GM18520 (cell line): ENCODE data around the gene UBE2G2.

Experiments used
- ATAC-seq: cut with Tn5 transposase; IDR thresholded peaks from one replicate; pipeline ENCODE4 v1.9.1; 2021; ENCODE audit not compliant: unreplicated experiment

Gene UBE2G2

DNA sequence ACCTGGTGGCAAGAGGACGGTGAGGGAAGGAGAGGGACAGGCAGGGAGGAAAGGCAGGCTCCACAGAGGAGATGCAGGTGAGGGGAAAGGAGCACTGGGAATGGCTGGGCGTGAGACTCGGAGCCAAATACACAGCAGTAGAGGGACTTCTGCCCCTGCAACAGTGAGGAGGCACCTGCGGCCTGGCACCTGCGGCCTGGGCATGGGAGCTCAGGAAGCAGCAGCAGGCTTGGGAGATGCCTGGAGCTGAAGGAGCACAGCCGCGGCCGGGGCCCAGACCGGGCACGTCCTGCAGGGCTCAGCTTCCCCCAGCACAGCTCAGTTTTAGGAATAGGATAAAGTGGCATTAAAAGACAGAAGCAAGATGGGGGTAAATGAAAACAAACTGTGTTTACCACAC, 69.4 kb downstream of the UBE2G2 start:
- ATAC-seq = no peak

DNA sequence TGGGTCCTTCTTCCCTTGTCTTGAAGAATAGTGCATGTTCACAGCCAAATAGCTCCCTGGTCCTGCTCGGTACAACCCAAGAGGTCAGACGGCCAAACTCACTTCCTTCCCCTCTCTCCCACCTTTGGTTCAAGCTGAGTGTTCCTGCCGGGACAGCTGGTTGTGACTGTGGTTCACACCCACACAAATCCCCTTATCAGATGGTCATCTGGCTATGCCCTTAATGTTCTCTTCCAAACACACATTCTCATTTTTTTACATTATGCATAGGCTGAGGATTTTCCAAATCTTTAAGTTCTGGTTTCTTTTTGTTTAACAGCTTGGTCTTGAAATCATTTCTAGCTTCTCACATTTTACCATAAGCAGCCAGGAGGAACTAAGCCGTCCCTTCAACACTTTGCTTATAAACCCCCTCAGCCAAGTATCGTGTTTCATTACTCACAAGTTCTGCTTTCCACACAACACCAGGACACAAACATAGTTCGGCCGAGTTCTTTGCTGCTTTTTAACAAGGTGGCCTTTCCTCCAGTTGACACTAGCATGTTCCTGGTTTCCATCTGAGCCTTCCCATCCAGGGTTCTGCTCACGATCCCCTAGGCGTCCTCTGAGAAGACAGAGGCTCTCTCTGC, 70.6 kb downstream of the UBE2G2 start:
- ATAC-seq = no peak

DNA sequence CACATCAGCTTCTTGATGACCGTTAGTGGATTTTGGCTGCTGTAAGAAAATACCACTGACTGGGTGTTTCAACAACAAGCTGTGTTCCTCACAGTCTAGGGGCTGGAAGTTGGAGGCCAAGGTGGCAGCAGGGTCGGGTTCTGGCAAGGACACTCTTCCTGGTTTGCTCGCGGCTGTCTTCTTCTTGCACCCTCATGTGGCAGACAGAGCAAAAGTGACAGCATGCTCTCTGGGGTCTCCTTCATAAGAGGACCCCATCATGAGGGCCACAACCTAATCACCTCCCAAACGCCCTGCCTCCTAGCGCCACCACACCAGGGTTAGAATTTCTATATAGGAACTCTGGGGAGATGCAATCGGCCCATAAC, 71.6 kb downstream of the UBE2G2 start:
- no peak for ATAC-seq

DNA sequence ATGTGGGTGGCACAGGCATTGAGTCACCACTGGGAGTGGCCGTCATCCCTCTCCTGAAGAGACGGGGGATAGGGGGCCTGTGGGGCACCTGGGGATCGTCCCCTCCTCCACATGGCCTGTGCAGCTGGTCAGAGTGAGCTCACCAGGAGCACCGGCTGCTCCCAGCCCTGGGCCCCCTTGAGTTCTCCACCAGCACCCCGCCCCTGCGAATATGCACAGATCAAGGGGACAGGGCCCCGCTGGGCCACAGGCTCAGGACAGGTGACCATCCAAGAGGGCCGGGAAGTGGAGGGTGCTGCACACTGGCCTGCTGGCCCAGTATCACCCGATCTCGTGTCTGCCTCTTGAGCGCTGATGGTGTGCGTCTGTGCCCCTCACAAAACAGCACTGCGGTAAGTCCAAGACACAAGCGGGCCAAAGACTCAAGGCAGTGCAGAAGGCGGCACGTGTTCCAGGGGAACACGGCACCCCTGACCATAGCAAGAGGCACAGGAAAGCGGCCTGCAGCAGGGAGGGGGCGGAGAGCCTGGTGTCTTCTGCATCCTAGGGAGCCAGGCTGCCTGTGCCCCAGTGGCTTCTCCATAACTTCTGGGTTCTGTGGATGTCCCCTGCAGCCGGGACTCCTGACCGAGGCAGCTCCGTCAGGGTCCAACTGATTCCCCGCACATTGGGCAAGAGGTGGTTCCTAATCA, 72.1 kb downstream of the UBE2G2 start:
- no peak for ATAC-seq

DNA sequence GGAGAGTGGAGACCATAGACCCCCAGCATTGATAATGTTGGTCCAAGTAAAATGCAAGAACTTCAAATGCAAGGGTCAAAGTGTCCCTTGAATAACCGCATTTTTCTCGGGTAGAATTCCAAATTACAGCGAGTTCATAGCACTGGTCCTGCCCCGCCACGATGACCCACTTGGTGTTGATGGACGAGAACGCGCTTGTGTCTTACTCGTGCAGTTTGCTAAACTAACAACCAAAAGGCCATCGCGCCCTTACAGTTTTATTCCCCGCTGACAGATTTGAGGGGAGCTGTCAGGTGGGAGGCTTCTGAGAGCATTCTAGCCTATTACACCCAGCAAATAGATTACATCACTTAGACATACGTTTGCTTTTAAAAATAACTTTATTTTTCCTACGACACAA, 72.9 kb downstream of the UBE2G2 start:
- ATAC-seq = no peak

DNA sequence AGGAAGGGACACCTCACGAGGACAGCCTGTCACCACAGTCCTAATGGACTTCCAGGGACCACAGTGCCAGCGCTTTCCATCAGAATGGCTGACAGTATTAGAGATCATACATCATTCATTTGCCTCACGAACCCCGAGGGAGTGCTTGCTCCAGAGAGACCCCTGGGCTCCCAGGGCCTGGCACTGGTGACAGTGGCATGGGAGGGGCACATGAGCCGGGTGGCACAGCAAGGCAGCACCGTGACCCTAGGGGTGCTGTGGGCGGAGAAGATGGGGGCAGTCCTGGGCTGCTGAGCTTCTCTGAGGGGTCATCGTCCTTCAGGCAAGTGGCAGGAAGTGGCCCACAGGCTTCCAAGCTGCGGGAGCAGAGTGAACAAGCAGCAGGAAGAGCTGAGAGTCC, 73.9 kb downstream of the UBE2G2 start:
- no peak for ATAC-seq

DNA sequence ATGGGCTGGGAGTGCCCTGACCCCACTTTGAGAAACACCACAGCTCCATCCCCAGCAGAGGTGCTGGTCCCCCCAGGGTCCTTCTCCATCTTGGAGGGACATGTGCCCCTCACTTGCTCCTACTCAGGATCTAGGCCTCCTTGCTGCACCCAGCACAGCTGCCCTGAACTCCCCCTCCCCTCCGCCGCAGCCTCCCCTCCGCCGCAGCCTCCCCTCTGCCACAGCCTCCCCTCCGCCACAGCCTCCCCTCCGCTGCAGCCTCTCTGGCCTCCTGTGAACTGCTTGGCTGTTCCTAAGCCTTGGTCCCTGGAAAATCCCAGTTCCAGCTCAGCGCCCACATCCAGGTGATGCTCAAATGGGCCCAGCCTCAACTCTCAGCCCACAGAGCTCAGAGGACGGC, 74.3 kb downstream of the UBE2G2 start:
- ATAC-seq = no peak

DNA sequence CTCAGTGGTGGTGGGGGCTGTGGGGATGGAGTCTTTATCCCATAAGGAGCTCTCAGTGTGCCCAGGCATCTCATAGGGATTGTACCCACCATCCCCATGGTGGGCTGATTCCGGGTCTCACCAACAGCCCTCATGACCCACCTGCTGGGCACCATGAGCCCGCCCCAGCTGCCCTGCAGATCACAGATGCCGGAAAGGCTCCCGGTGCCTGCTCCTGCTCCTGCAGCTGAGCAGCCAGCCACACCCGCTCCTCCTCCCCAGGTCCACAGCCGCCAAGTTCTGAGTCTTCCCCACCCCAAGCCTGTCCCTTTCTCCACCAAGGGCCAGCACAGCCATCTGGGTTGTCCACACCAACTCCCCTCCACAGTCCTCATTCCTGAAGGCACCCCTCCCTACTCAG, 74.8 kb downstream of the UBE2G2 start:
- ATAC-seq = no peak

DNA sequence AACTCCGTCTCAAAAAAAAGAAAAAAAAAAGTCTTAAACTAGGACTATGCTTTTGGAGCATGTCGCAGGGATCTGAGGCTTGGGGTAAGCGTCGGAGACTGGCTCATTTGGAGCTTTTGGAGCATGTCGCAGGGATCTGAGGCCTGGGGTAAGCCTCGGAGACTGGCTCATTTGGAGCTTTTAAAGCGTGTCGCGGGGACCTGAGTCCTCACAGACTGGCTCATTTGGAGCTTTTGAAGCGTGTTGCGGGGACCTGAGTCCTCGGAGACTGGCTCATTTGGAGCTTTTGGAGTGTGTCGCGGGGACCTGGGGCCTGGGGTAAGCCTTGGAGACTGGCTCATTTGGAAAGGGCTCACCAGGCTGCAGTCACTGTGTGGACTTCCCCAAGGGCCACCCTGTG, 76.7 kb downstream of the UBE2G2 start:
- no peak for ATAC-seq

DNA sequence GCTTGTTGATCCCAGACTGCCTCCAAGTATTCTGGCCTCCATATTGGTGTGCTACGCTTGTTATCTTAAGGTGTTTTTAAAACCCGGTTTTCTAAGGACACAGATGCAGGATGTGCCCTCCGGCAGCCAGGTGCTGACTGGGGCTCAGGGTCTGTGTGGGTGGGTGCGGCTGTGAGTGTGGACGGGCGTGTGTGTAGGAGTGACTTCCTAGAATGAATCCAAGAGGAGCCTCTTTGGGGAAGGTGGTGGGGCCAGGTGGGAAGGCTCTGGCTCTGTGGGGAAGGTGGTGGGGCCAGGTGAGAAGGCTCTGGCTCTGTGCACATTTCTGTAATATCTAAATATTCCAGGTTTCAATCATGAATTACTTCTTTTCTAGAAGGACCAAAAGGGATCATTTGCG, 77.4 kb downstream of the UBE2G2 start:
- no peak for ATAC-seq

DNA sequence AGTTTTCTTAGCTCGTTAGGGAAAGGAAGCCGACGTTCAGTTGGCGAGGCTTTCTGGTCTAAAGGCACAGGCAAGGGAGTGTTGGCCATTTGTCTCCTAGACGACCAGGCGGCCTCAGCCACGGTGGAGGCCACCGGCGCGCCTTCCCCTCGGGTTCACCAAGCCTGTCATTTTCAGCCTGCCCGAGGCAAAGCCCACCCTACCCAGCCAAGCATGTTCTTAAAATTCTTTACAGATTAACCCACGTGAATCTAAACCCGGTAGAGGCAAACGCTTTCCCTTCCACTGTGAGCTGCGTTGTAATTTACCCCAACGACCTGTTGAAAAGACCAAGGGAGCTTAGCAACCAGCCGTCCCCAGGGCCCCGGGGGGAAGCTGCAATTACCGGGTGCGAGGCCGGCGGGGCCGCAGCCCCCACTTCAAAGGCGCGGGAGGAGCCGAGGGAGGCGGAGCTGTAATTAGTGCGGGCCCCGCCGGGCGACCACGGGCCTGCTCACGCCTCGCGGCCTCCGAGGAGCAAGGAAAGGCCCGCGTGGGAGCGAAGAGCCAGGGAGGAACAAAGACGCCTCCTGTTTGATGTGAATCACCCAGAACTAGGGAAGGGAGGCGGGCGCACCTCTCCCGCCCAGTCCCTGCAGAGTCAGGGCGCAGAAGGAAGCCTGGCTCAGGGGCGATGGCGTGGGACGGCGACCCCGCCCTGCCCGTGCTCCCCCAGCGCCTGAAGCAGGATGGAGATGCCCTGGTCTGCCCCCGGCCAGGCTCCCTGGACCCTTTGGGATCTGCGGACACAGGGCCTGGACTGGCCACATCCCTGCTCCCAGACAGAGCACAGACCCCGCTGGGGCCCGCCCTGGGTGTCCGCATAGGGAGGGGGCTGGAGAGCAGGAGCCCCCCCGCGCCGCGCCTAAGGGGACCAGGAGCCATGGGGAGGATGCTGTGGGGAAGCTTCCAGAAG, 78.2 kb downstream of the UBE2G2 start:
- no peak for ATAC-seq

DNA sequence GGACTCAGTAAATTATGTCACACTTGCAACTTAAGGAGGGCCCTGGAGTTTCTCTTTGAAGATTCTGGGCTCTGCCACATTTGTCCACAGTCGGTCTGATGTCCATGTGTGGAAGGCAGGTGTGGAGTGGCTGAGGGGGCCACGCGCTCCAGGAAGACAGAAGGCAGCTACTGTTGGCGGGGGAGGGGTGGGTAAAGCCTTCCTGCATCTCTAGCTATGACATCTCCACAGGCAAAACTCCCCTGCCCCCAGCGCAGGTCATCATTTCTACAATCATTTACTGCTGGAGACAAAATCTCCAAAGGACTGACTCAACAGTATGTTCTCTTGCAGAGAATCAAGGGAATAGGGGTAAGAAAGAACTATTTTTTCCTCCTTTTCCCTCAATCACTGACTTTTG, 78.9 kb downstream of the UBE2G2 start:
- ATAC-seq = no peak

DNA sequence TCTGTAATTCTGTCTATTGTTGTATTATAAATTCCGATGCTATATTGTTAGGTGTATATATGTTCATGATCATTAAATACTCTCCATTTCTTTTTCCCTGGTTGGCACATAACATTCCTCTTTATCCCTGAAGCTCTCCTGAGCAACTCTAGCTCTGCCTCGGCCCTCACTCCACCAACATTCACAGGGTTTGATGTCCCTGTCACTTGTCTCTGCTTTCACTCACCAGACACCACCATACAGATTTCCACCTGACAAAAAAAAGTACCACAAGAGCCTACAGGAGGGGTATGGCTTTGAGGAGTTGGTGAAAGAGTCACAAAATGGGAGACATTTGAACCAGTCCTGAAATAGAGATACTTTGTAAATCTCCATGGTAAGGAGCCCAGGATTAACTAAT, 81.5 kb downstream of the UBE2G2 start:
- no peak for ATAC-seq
